ENCODE measurements around the gene ARHGAP23. TPM values are rescaled to one million over a fixed set of nuclear protein-coding genes. Genes with fewer than 3 reads are reported as not detected.
"Not testable (repeated sequence)": the region's sequence is repeated elsewhere in the genome, so short reads cannot be mapped to it uniquely, and the experiment has no call there.

Gene ARHGAP23
- total RNA-seq, 1 experiment from 2014 or later, result 31.7 TPM

GRCh38 chr17:38420518-38420917 is 7.7 kb upstream of the ARHGAP23 start:
- no peak for DNase-seq (ENCODE audit: low read depth)

GRCh38 chr17:38421171-38421841 is 7.0 kb upstream of the ARHGAP23 start:
- no peak for DNase-seq (ENCODE audit: low read depth)

GRCh38 chr17:38421871-38422827 is 6.1 kb upstream of the ARHGAP23 start:
- DNase-seq (ENCODE audit: low read depth), result peak; percentile 32

GRCh38 chr17:38424297-38424972 is 3.8 kb upstream of the ARHGAP23 start:
- no peak for DNase-seq (ENCODE audit: low read depth)

- DNase-seq (ENCODE audit: low read depth), result no peak
These were observed 3.2 kb upstream of the ARHGAP23 start for GRCh38 chr17:38425031-38425430.

GRCh38 chr17:38425744-38426143 is 2.5 kb upstream of the ARHGAP23 start:
- no peak for DNase-seq (ENCODE audit: low read depth)

GRCh38 chr17:38426441-38426840 is 1.8 kb upstream of the ARHGAP23 start:
- DNase-seq (ENCODE audit: low read depth), result no peak

- DNase-seq (ENCODE audit: low read depth), result no peak
These were observed 909 bp upstream of the ARHGAP23 start for GRCh38 chr17:38427160-38427949.

GRCh38 chr17:38428643-38429371 is 543 bp downstream of the ARHGAP23 start:
- peak; percentile 84 for DNase-seq (ENCODE audit: low read depth)

GRCh38 chr17:38429476-38430100 is 1.3 kb downstream of the ARHGAP23 start:
- DNase-seq (ENCODE audit: low read depth), result no peak

GRCh38 chr17:38430316-38430715 is 2.1 kb downstream of the ARHGAP23 start:
- no peak for DNase-seq (ENCODE audit: low read depth)

- DNase-seq (ENCODE audit: low read depth), result no peak
These were observed 2.6 kb downstream of the ARHGAP23 start for GRCh38 chr17:38430822-38431221.

GRCh38 chr17:38431346-38432145 is 3.3 kb downstream of the ARHGAP23 start:
- DNase-seq (ENCODE audit: low read depth), result no peak

- DNase-seq (ENCODE audit: low read depth), result no peak
These were observed 6.0 kb downstream of the ARHGAP23 start for GRCh38 chr17:38434178-38434665.

- DNase-seq (ENCODE audit: low read depth), result no peak
These were observed 7.5 kb downstream of the ARHGAP23 start for GRCh38 chr17:38435795-38436194.

- no peak for DNase-seq (ENCODE audit: low read depth)
These were observed 8.1 kb downstream of the ARHGAP23 start for GRCh38 chr17:38436386-38436785.

GRCh38 chr17:38437313-38437712 is 9.0 kb downstream of the ARHGAP23 start:
- DNase-seq (ENCODE audit: low read depth), result not testable (repeated sequence)

GRCh38 chr17:38439436-38439835 is 11.2 kb downstream of the ARHGAP23 start:
- DNase-seq (ENCODE audit: low read depth), result no peak

Data from LHCN-M2 (cell line).